GM12878 (cell line): ENCODE results near the gene C5orf46. TPM values are rescaled to one million over a fixed set of nuclear protein-coding genes. Genes with fewer than 3 reads are reported as not detected.

Source experiments
- ATAC-seq: fragments of 200-7000 bp; cut with Tn5 transposase; 3 replicates; pipeline ENCODE4 v1.9.1; 2020; ENCODE audit warnings: mild to moderate bottlenecking, moderate library complexity
- BruUV-seq: library from RNA; stranded (reverse); fragments of 400-500 nt; replicated peaks from 2 replicates; lab custom pipeline; 2021; lab: Mats Ljungman, UMichigan
- CTCF ChIA-PET: fragments of 300-600 bp; sonication (Branson Sonifier 250); formaldehyde crosslinking; extraction: SDS; loops from one replicate; lab custom pipeline; 2021; ENCODE audit warnings: inconsistent platforms; lab: Yijun Ruan, JAX
- POLR2A ChIA-PET: fragments of 350-600 bp; formaldehyde crosslinking; extraction: SDS; loops from one replicate; lab custom pipeline; 2021; ENCODE audit warnings: inconsistent platforms; lab: Charles Lee
- RAD21 ChIA-PET: fragments of 300-600 bp; sonication (Branson Sonifier 250); formaldehyde crosslinking; loops from one replicate; lab custom pipeline; 2023; ENCODE audit warnings: antibody characterized with exemption; ENCODE audit not compliant: unreplicated experiment; lab: Charles Lee
- SMC1A ChIA-PET: fragments of 300-600 bp; sonication (Branson Sonifier 250); formaldehyde crosslinking; loops from one replicate; lab custom pipeline; 2023; ENCODE audit not compliant: unreplicated experiment, uncharacterized antibody; lab: Charles Lee
- DNase-seq: peaks from one replicate; pipeline ENCODE4 v3.0.0-alpha.2; 2011; ENCODE audit warnings: low read depth, low spot score
- FAIRE-seq: peaks from 3 replicates; lab custom pipeline; 2011; peaks lifted over from hg19 to GRCh38; lab: Jason Lieb, UNC
- H2AFZ ChIP-seq: 2 replicates; pipeline ENCODE4 v1.6.0; 2011; ENCODE audit warnings: low read depth, low read length, control low read depth; ENCODE audit not compliant: control insufficient read depth
- H3K27ac ChIP-seq: 2 replicates; pipeline ENCODE4 v1.5.1; 2011; ENCODE audit warnings: control low read depth; ENCODE audit not compliant: control insufficient read depth, insufficient read depth
- H3K27me3 ChIP-seq, 2 experiments: replicated peaks in 1 of 2; 2 replicates each; pipeline versions ENCODE4 v1.6.0 to v1.6.1; 2011; ENCODE audit warnings: low read length in 1 of 2; ENCODE audit not compliant: control insufficient read depth in 2 of 2, insufficient read depth in 2 of 2
- H3K36me3 ChIP-seq, 2 experiments: 2 replicates each; pipeline ENCODE4 v1.5.1; 2011; ENCODE audit warnings: low read length in 1 of 2; ENCODE audit not compliant: control insufficient read depth in 2 of 2, insufficient read depth in 2 of 2
- H3K4me1 ChIP-seq: 2 replicates; pipeline ENCODE4 v1.6.1; 2011; ENCODE audit warnings: mild to moderate bottlenecking, low read length, moderate library complexity, mixed read lengths; ENCODE audit not compliant: control insufficient read depth, insufficient read depth
- H3K4me2 ChIP-seq: 2 replicates; pipeline ENCODE4 v1.6.0; 2011; ENCODE audit warnings: control low read depth; ENCODE audit not compliant: control insufficient read depth, insufficient read depth
- H3K4me3 ChIP-seq: fragments of 200-600 bp; sonication (generic); 2 replicates; pipeline ENCODE4 v1.5.1; 2016
- H3K79me2 ChIP-seq: 2 replicates; pipeline ENCODE4 v1.6.0; 2011; ENCODE audit warnings: low read length; ENCODE audit not compliant: control insufficient read depth, insufficient read depth
- H3K9ac ChIP-seq: 2 replicates; pipeline ENCODE4 v1.8.0; 2011; ENCODE audit warnings: low read length, control low read depth, mixed read lengths; ENCODE audit not compliant: control insufficient read depth, insufficient read depth
- H3K9me3 ChIP-seq: replicated peaks from 3 replicates; pipeline ENCODE4 v1.5.1; 2011; ENCODE audit warnings: mild to moderate bottlenecking, low read length; ENCODE audit not compliant: control insufficient read depth, insufficient read depth
- H4K20me1 ChIP-seq: 2 replicates; pipeline ENCODE4 v1.6.0; 2011; ENCODE audit not compliant: control insufficient read depth, insufficient read depth
- BHLHE40 ChIP-seq, 2 experiments: fragments of 450-650 bp in 1 of 2; IDR thresholded peaks; 2 replicates each; pipeline ENCODE4 v1.6.1; 2011 to 2017; ENCODE audit warnings: low read depth in 2 of 2, borderline replicate concordance in 1 of 2, improper control_type of control experiment in 1 of 2, low read length in 1 of 2, mild to moderate bottlenecking in 1 of 2
- CBFB ChIP-seq: IDR thresholded peaks from 2 replicates; pipeline ENCODE4 v1.6.1; 2016; ENCODE audit warnings: antibody characterized with exemption, low read depth
- EED ChIP-seq: sonication (generic); IDR thresholded peaks from 2 replicates; pipeline ENCODE4 v1.6.1; 2016; ENCODE audit warnings: antibody characterized with exemption, low read depth
- IKZF1 ChIP-seq: fragments of 450-650 bp; conservative IDR thresholded peaks from 2 replicates; pipeline ENCODE4 v1.6.1; 2017; ENCODE audit warnings: antibody characterized with exemption, mild to moderate bottlenecking
- RAD21 ChIP-seq: IDR thresholded peaks from 2 replicates; pipeline ENCODE4 v1.6.1; 2011; ENCODE audit warnings: mild to moderate bottlenecking, low read depth, low read length, moderate library complexity; ENCODE audit not compliant: insufficient read depth
- RB1 ChIP-seq: fragments of 450-650 bp; formaldehyde crosslinking; IDR thresholded peaks from 2 replicates; pipeline ENCODE4 v1.6.1; 2017; ENCODE audit warnings: mild to moderate bottlenecking, borderline replicate concordance
- SUPT20H ChIP-seq: IDR thresholded peaks from 2 replicates; pipeline ENCODE4 v1.6.1; 2011; ENCODE audit warnings: low read depth, mild to moderate bottlenecking, low read length, moderate library complexity, borderline replicate concordance; ENCODE audit not compliant: control insufficient read depth
- TAF1 ChIP-seq: IDR thresholded peaks from 2 replicates; pipeline ENCODE4 v1.6.1; 2011; ENCODE audit warnings: mild to moderate bottlenecking, low read depth, low read length, borderline replicate concordance
- TCF7 ChIP-seq: IDR thresholded peaks from 2 replicates; pipeline ENCODE4 v1.6.1; 2014; ENCODE audit warnings: antibody characterized with exemption, borderline replicate concordance
- YBX1 ChIP-seq: fragments of 450-650 bp; IDR thresholded peaks from 2 replicates; pipeline ENCODE4 v1.6.1; 2016; ENCODE audit warnings: antibody characterized with exemption
- ZSCAN29 ChIP-seq: fragments of 450-650 bp; IDR thresholded peaks from 2 replicates; pipeline ENCODE4 v1.6.1; 2017; ENCODE audit warnings: mild to moderate bottlenecking, moderate library complexity
- WGBS: methylation state at CpG from one replicate; pipeline ENCODE4 v1.1.6; 2016; ENCODE audit warnings: low lambda C conversion rate; ENCODE audit not compliant: insufficient replicate concordance, insufficient coverage; ENCODE audit errors: missing lambda C conversion rate; 5-methylcytosine and 5-hydroxymethylcytosine counted together
- in situ Hi-C: fragments of 300-500 bp; cut with MboI; formaldehyde crosslinking; loops from 9 replicates; pipeline ENCODE4 v1.14.3; 2018; ENCODE audit warnings: mixed read lengths
- intact Hi-C: fragments of 100-400 bp; cut with micrococcal nuclease; formaldehyde crosslinking; loops from one replicate; pipeline ENCODE4 v1.14.2; 2022; ENCODE audit not compliant: unreplicated experiment
- polyA plus RNA-seq, 11 experiments: library from polyadenylated mRNA; depleted of rRNA in 4 of 11; unstranded in 6 of 11; stranded (reverse) in 5 of 11; fragments of >200 nt; fragmentation: Nextera tagmentation in 4 of 11; fragmentation: Illumina TruSeq in 1 of 11; extraction: Ambion mirVana in 4 of 11; extraction: Trizol in 1 of 11; gene quantifications; 1 replicate in 1 of 11; 2 replicates in 10 of 11; pipeline versions ENCODE4 v1.2.1 to v1.2.3, GENCODE V29; 2011 to 2016; ENCODE audit warnings: inconsistent platforms in 2 of 11, missing spikeins in 2 of 11, low read depth in 1 of 11
- total RNA-seq, 4 experiments: library from RNA; depleted of rRNA in 3 of 4; stranded (reverse); fragments of >200 nt in 3 of 4; fragmentation: Illumina TruSeq in 1 of 4; extraction: Trizol in 1 of 4; gene quantifications; 2 replicates each; pipeline versions ENCODE4 v1.2.1 to v1.2.3, GENCODE V29; 2013 to 2021
- TF ChIP-seq, protein P1 (sequence below), 3 experiments: IDR thresholded peaks in 2 of 3; conservative IDR thresholded peaks in 1 of 3; 2 replicates each; pipeline ENCODE4 v1.5.1; 2011; ENCODE audit warnings: low read depth in 3 of 3, low read length in 3 of 3, mild to moderate bottlenecking in 3 of 3, control low read depth in 2 of 3, moderate library complexity in 2 of 3, inconsistent platforms in 1 of 3, mixed read lengths in 1 of 3; ENCODE audit not compliant: control insufficient read depth in 2 of 3, insufficient read depth in 1 of 3; ENCODE audit errors: extremely low read depth in 1 of 3
- TF ChIP-seq, protein P2 (sequence below): fragments of 450-650 bp; IDR thresholded peaks from 2 replicates; pipeline ENCODE4 v1.6.1; 2018; ENCODE audit warnings: mild to moderate bottlenecking, low read depth, moderate library complexity; ENCODE audit not compliant: partially characterized antibody
- TF ChIP-seq, protein P3 (sequence below): fragments of 450-650 bp; IDR thresholded peaks from 2 replicates; pipeline ENCODE4 v1.6.1; 2017; ENCODE audit warnings: mild to moderate bottlenecking, moderate library complexity

The C5orf46 gene
- total and polyA plus RNA-seq, 10 of the 15 experiments (the other 5 are each of a cell fraction or from before 2014, with no cell fraction given), result not detected

DNA sequence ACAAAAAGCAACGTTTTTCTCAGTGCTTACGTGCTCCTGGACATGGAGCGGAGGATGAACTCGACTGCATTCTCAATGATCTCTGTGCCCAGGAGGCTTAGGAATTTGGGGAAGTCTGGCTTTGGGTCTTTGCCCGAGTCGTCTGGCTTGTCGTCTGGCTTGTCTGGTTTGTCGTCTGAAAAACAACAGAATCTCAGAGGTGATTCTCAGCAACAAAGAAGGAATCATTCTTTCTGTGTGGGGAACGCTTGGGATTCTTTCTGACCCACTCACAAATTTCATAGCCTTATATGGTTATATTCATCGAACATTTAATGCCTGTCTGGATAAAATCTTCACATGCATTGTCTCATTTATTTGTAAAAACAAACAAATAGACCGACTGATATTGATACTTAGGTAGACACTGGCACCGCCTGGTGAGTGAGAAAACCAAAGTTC is 4.7 kb downstream of the C5orf46 start (continued):
- TF ChIP-seq EED, result no peak
- no peak for TF ChIP-seq TCF7

DNA sequence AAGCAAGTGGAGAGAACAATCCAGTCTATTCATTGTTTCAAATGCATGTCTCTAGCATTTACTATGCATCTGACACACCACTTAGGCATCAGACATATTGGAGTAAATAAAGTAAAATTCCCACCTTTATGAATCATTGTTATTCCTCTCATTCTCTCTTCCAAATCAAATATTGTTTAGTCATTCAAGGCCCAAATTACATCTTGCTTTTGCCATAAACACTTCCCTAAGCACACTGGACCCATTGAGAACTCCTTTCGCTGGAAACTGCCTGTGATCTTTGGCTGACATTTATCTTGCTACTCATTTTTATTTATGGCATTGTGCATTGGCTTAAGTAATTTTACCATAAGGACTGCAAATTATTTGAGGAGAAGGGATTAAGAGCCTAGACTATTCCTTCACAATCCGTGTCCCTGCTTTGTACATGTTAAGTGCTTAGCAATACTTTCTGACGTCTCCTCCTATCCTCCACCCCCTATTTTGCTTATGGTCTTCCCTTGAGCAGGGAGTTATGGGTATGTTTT is 7.4 kb downstream of the C5orf46 start:
- H2AFZ ChIP-seq, result no peak overlapping the region
- TF ChIP-seq, protein P1, sequence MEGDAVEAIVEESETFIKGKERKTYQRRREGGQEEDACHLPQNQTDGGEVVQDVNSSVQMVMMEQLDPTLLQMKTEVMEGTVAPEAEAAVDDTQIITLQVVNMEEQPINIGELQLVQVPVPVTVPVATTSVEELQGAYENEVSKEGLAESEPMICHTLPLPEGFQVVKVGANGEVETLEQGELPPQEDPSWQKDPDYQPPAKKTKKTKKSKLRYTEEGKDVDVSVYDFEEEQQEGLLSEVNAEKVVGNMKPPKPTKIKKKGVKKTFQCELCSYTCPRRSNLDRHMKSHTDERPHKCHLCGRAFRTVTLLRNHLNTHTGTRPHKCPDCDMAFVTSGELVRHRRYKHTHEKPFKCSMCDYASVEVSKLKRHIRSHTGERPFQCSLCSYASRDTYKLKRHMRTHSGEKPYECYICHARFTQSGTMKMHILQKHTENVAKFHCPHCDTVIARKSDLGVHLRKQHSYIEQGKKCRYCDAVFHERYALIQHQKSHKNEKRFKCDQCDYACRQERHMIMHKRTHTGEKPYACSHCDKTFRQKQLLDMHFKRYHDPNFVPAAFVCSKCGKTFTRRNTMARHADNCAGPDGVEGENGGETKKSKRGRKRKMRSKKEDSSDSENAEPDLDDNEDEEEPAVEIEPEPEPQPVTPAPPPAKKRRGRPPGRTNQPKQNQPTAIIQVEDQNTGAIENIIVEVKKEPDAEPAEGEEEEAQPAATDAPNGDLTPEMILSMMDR (IDR thresholded peaks at IDR 0.05 in 2 of 3, conservative IDR thresholded peaks at IDR 0.05 in 1 of 3; ENCODE audit: control insufficient read depth in 2 of 3, extremely low read depth in 1 of 3, insufficient read depth in 1 of 3, low read depth in 3 of 3, low read length in 3 of 3), result no peak
- TF ChIP-seq, protein P2, sequence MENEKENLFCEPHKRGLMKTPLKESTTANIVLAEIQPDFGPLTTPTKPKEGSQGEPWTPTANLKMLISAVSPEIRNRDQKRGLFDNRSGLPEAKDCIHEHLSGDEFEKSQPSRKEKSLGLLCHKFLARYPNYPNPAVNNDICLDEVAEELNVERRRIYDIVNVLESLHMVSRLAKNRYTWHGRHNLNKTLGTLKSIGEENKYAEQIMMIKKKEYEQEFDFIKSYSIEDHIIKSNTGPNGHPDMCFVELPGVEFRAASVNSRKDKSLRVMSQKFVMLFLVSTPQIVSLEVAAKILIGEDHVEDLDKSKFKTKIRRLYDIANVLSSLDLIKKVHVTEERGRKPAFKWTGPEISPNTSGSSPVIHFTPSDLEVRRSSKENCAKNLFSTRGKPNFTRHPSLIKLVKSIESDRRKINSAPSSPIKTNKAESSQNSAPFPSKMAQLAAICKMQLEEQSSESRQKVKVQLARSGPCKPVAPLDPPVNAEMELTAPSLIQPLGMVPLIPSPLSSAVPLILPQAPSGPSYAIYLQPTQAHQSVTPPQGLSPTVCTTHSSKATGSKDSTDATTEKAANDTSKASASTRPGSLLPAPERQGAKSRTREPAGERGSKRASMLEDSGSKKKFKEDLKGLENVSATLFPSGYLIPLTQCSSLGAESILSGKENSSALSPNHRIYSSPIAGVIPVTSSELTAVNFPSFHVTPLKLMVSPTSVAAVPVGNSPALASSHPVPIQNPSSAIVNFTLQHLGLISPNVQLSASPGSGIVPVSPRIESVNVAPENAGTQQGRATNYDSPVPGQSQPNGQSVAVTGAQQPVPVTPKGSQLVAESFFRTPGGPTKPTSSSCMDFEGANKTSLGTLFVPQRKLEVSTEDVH, result no peak
- TF ChIP-seq IKZF1 (no peak), CBFB (no peak), TAF1 (no peak), YBX1 (no peak), ZSCAN29 (no peak), RB1 (no peak), SUPT20H (no peak), RAD21 (no peak), BHLHE40 (IDR thresholded peaks at IDR 0.05; ENCODE audit: borderline replicate concordance in 1 of 2, low read depth in 2 of 2, low read length in 1 of 2) (no peak)
- TF ChIP-seq, protein P3, sequence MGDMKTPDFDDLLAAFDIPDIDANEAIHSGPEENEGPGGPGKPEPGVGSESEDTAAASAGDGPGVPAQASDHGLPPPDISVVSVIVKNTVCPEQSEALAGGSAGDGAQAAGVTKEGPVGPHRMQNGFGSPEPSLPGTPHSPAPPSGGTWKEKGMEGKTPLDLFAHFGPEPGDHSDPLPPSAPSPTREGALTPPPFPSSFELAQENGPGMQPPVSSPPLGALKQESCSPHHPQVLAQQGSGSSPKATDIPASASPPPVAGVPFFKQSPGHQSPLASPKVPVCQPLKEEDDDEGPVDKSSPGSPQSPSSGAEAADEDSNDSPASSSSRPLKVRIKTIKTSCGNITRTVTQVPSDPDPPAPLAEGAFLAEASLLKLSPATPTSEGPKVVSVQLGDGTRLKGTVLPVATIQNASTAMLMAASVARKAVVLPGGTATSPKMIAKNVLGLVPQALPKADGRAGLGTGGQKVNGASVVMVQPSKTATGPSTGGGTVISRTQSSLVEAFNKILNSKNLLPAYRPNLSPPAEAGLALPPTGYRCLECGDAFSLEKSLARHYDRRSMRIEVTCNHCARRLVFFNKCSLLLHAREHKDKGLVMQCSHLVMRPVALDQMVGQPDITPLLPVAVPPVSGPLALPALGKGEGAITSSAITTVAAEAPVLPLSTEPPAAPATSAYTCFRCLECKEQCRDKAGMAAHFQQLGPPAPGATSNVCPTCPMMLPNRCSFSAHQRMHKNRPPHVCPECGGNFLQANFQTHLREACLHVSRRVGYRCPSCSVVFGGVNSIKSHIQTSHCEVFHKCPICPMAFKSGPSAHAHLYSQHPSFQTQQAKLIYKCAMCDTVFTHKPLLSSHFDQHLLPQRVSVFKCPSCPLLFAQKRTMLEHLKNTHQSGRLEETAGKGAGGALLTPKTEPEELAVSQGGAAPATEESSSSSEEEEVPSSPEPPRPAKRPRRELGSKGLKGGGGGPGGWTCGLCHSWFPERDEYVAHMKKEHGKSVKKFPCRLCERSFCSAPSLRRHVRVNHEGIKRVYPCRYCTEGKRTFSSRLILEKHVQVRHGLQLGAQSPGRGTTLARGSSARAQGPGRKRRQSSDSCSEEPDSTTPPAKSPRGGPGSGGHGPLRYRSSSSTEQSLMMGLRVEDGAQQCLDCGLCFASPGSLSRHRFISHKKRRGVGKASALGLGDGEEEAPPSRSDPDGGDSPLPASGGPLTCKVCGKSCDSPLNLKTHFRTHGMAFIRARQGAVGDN, result no peak

More for the DNA sequence above, 7.4 kb downstream of the C5orf46 start:
- ChIA-PET CTCF (no interaction called here), POLR2A (no interaction called here), SMC1A (interaction anchor here (0.7 kb wide), 1 partner anchor 586 kb away, joined by 4 read pairs; no protein-coding TSS in a partner anchor), RAD21 (no interaction called here)
- no peaks in the 10 kb centered on the region for H3K79me2 ChIP-seq
- in situ Hi-C loops (no loop called here), intact Hi-C loops (no loop called here)
- H3K27me3 ChIP-seq, result no peaks in the 10 kb centered on the region; a peak in 1 of 4 replicates
- H4K20me1 ChIP-seq, result no peaks in the 10 kb centered on the region
- ATAC-seq (no peak), DNase-seq (no peak), FAIRE-seq (no peak)
- H3K9ac ChIP-seq, result no peak overlapping the region
- H3K27ac ChIP-seq, result no peak overlapping the region
- H3K4me2 ChIP-seq, result no peak overlapping the region
- H3K36me3 ChIP-seq, result no peaks in the 10 kb centered on the region
- BruUV-seq, result no TSS peak
- WGBS, result 34% methylated on average over 3 of the region's 3 CpGs
- H3K4me1 ChIP-seq, result no peaks in the 10 kb centered on the region
- no peaks in the 10 kb centered on the region for H3K9me3 ChIP-seq
- H3K4me3 ChIP-seq, result no peak overlapping the region
